SKM-1 treated with dmso at 0.1 percent for 144 hours (cell line): ENCODE measurements around the gene NCKAP5.

ENCODE experiments used
- DNase-seq: peaks from one replicate; lab custom pipeline; 2025; ENCODE audit not compliant: unreplicated experiment; lab: John Stamatoyannopoulos, UW

The NCKAP5 gene

GRCh38 chr2:132915812-132916549, 652.3 kb downstream of the NCKAP5 start:
- DNase-seq, result no peak

- no peak for DNase-seq
Observed at GRCh38 chr2:132911726-132912724, 656.2 kb downstream of the NCKAP5 start.

- no peak for DNase-seq
Observed at GRCh38 chr2:132910432-132910831, 657.8 kb downstream of the NCKAP5 start.

- no peak for DNase-seq
Observed at GRCh38 chr2:132909427-132909826, 658.8 kb downstream of the NCKAP5 start.

GRCh38 chr2:132904142-132904842, 664.0 kb downstream of the NCKAP5 start:
- DNase-seq, result no peak

GRCh38 chr2:132902626-132903025, 665.6 kb downstream of the NCKAP5 start:
- DNase-seq, result no peak

GRCh38 chr2:132901661-132902060, 666.6 kb downstream of the NCKAP5 start:
- no peak for DNase-seq

GRCh38 chr2:132897111-132897510, 671.2 kb downstream of the NCKAP5 start:
- no peak for DNase-seq

GRCh38 chr2:132896073-132896472, 672.2 kb downstream of the NCKAP5 start:
- DNase-seq, result no peak

GRCh38 chr2:132891498-132891897, 676.8 kb downstream of the NCKAP5 start:
- DNase-seq, result no peak

- no peak for DNase-seq
Observed at GRCh38 chr2:132886574-132886973, 681.7 kb downstream of the NCKAP5 start.

- no peak for DNase-seq
Observed at GRCh38 chr2:132884705-132885104, 683.6 kb downstream of the NCKAP5 start.

GRCh38 chr2:132884292-132884691, 684.0 kb downstream of the NCKAP5 start:
- no peak for DNase-seq

- no peak for DNase-seq
Observed at GRCh38 chr2:132883430-132883829, 684.8 kb downstream of the NCKAP5 start.

GRCh38 chr2:132881546-132881945, 686.7 kb downstream of the NCKAP5 start:
- DNase-seq, result no peak

- DNase-seq, result no peak
Observed at GRCh38 chr2:132877923-132878322, 690.3 kb downstream of the NCKAP5 start.

GRCh38 chr2:132876745-132877391, 691.4 kb downstream of the NCKAP5 start:
- DNase-seq, result no peak

GRCh38 chr2:132875193-132875592, 693.1 kb downstream of the NCKAP5 start:
- DNase-seq, result no peak

- no peak for DNase-seq
Observed at GRCh38 chr2:132873738-132874137, 694.5 kb downstream of the NCKAP5 start.

GRCh38 chr2:132871831-132872230, 696.4 kb downstream of the NCKAP5 start:
- DNase-seq, result no peak

GRCh38 chr2:132863961-132864360, 704.3 kb downstream of the NCKAP5 start:
- DNase-seq, result no peak
